Testis (tissue), 3 donors: ENCODE measurements around the gene CRACDL. TPM values are rescaled to one million over a fixed set of nuclear protein-coding genes. Genes with fewer than 3 reads are reported as not detected.

Experiments used
- DNase-seq: peaks from one replicate; pipeline ENCODE4 v3.0.0-alpha.2; 2019
- H3K27ac ChIP-seq, 2 donors: fragments of 200-600 bp; sonication (generic); one replicate each; pipeline ENCODE4 v1.5.1; 2019
- H3K27me3 ChIP-seq: fragments of 200-600 bp; sonication (generic); one replicate; pipeline ENCODE4 v1.5.1; 2019
- H3K36me3 ChIP-seq: fragments of 200-600 bp; sonication (generic); one replicate; pipeline ENCODE4 v1.5.1; 2017; ENCODE audit warnings: low read depth; ENCODE audit errors: missing control alignments
- H3K4me1 ChIP-seq: fragments of 200-600 bp; sonication (generic); one replicate; pipeline ENCODE4 v1.5.1; 2019
- H3K4me3 ChIP-seq, 2 donors: fragments of 200-600 bp; sonication (generic); one replicate each; pipeline ENCODE4 v1.5.1; 2017 to 2019
- H3K9me3 ChIP-seq: fragments of 200-600 bp; sonication (generic); one replicate; pipeline ENCODE4 v1.5.1; 2017
- POLR2A ChIP-seq: fragments of 450-650 bp; IDR thresholded peaks from one replicate; pipeline ENCODE4 v1.6.1; 2017; ENCODE audit warnings: antibody characterized with exemption, mild to moderate bottlenecking, moderate library complexity
- WGBS, 2 donors: methylation state at CpG; one replicate each; pipeline ENCODE4 v1.1.5; 2018; 5-methylcytosine and 5-hydroxymethylcytosine counted together
- intact Hi-C: fragments of 100-400 bp; cut with DNase I; formaldehyde crosslinking; loops from one replicate; pipeline ENCODE4 v1.15.1; 2023; ENCODE audit warnings: low total_unique reads
- polyA plus RNA-seq: library from polyadenylated mRNA; stranded (reverse); fragments of 350-450 nt; fragmentation: Illumina TruSeq; extraction: RNeasy Lipid Tissue Mini Kit (QIAGEN cat#74804); gene quantifications from one replicate; pipeline ENCODE4 v1.2.3, GENCODE V29; 2014; ENCODE audit warnings: low read depth, low replicate concordance; ENCODE audit not compliant: insufficient read depth
- total RNA-seq, 2 donors: library from RNA; depleted of rRNA; stranded (reverse); fragments of >200 nt; gene quantifications; one replicate each; pipeline ENCODE4 v1.2.3, GENCODE V29; 2016
- TF ChIP-seq, protein P1 (sequence below), 3 experiments: fragments of 450-650 bp in 2 of 3; fragments of 200-600 bp in 1 of 3; sonication (generic) in 1 of 3; IDR thresholded peaks; one replicate each; pipeline ENCODE4 v1.5.1; 2016 to 2019; ENCODE audit warnings: antibody characterized with exemption in 3 of 3, mild to moderate bottlenecking in 2 of 3, moderate library complexity in 1 of 3

CRACDL gene
- total and polyA plus RNA-seq, 3 donors from 2014 or later = 8.4 to 30.4 (median 29.1) TPM

DNA sequence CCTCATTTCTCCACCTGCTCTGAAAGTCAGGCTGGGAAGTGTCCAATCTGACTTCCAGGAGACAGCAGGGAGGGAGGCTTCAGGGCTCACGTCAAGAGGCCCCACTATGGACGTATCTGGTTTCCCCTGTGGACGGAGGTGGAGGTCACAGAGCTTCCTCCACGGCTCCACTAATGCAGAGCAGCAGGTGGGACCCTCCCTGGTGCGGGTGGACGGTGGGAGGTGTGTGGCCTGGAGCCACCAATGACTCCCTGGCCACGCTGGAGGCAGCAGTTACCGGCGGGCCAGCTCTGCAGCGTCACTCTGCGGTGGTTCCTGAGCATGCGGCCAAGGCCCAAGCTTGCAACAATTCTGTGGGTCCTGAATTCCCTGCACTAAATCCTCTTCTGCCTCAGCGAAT lies 9.0 kb downstream of the CRACDL start:
- Histone ChIP-seq H3K9me3 (no peaks in the 10 kb centered on the region), H3K4me3 (no peak overlapping the region), H3K27ac (no peak overlapping the region), H3K4me1 (no peaks in the 10 kb centered on the region), H3K36me3 (no peaks in the 10 kb centered on the region), H3K27me3 (no peaks in the 10 kb centered on the region)
- 86 to 95% methylated on average over 7 to 13 of the region's 13 CpGs for WGBS, 2 donors
- TF ChIP-seq, protein P1, sequence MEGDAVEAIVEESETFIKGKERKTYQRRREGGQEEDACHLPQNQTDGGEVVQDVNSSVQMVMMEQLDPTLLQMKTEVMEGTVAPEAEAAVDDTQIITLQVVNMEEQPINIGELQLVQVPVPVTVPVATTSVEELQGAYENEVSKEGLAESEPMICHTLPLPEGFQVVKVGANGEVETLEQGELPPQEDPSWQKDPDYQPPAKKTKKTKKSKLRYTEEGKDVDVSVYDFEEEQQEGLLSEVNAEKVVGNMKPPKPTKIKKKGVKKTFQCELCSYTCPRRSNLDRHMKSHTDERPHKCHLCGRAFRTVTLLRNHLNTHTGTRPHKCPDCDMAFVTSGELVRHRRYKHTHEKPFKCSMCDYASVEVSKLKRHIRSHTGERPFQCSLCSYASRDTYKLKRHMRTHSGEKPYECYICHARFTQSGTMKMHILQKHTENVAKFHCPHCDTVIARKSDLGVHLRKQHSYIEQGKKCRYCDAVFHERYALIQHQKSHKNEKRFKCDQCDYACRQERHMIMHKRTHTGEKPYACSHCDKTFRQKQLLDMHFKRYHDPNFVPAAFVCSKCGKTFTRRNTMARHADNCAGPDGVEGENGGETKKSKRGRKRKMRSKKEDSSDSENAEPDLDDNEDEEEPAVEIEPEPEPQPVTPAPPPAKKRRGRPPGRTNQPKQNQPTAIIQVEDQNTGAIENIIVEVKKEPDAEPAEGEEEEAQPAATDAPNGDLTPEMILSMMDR (IDR thresholded peaks at IDR 0.05) = no peak
- no peak for TF ChIP-seq POLR2A
- DNase-seq = no peak
- intact Hi-C loops = no loop called here

DNA sequence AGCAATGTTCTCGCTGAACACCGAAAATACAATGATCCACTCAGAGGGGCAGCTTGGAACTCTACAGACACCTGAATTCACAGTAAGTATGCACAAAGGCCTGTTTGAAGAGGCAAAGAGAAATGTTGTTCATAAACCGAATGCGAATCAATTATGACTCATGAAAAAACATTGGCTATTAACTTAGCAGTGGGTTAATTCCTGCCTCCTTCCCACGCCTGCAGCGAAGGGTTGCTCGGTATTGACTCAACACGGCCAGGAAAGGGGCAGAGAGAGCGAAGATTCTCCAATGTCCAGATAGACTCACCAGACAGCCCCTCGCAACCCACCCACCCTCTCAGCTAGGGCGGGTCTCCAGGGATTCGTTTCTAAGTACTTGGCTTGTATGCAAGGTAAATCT lies 9.4 kb downstream of the CRACDL start:
- no peaks in the 10 kb centered on the region for H3K36me3 ChIP-seq
- H3K4me1 ChIP-seq = no peaks in the 10 kb centered on the region
- DNase-seq = no peak
- no peaks in the 10 kb centered on the region for H3K9me3 ChIP-seq
- TF ChIP-seq, protein P1 (IDR thresholded peaks at IDR 0.05) = no peak
- no peak for TF ChIP-seq POLR2A
- H3K4me3 ChIP-seq = no peak overlapping the region
- 86% methylated on average over 12 of the region's 12 CpGs for WGBS, 2 donors
- intact Hi-C loops = no loop called here
- no peaks in the 10 kb centered on the region for H3K27me3 ChIP-seq
- H3K27ac ChIP-seq = no peak overlapping the region

DNA sequence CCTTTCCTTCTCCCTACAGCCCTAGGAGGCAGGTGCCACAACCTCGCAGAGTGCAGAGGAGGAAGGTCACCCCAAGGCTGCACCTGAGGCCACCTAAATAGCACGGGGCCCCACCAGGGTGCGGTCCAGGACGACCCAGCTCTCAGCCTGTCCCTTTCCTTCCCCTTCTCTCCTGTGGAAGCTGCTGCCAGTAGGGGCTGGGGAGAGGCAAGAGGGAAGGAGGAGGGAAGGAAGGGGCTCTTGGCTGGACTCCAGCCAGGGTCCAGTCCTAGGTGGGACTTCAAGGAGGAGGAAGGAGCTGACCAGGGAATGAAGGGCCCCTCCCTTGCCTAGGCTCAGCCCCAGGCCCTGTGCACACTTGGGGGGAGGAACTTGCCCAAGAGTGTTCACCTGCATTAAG lies 11.1 kb downstream of the CRACDL start:
- Histone ChIP-seq H3K4me3 (no peak overlapping the region), H3K27me3 (no peaks in the 10 kb centered on the region), H3K9me3 (no peaks in the 10 kb centered on the region), H3K27ac (no peak overlapping the region), H3K4me1 (no peaks in the 10 kb centered on the region), H3K36me3 (no peaks in the 10 kb centered on the region)
- intact Hi-C loops = no loop called here
- TF ChIP-seq, protein P1 (IDR thresholded peaks at IDR 0.05) = no peak
- no peak for TF ChIP-seq POLR2A
- no peak for DNase-seq
- WGBS, 2 donors = 35 to 42% methylated on average over 4 of the region's 4 CpGs

DNA sequence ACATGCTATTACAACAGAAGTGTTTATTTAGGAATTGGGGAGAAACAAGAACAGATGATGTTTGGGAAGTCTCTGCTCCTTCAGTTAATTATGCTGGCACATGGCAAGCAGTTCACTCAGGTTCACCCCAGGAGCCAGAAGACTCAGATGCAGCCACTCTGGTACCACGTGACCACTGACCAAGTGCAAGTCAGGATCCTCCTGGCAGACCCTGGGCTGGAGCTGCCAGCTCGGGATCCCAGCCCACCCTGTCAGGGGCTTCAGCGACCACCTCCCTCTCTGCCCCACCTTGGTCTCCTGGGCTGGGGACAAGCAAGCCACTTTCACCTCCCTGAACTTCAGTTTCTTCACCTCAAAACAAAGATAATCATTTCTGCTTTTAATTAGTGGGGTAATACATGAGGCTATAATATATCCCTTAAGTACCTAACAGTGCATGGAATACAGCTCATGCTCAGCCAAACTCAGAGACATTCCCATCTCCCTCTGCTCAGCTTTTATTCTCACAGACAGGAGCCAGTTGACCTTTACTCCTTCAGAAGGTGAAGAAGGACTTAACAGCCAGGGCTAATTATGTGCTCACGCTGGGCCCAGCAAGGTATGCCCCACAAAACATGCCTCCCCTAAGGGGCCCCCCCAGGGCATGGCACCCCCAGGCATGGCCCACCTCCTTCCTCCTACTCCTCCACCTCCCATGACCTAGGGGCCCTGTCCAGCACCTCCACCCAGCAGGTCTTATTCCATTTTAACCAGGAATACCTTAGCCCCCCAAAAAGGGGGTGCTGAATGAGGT lies 11.8 kb downstream of the CRACDL start:
- DNase-seq = no peak
- intact Hi-C loops = no loop called here
- WGBS, 2 donors = 85 to 90% methylated on average over 4 of the region's 4 CpGs
- Histone ChIP-seq H3K27ac (no peak overlapping the region), H3K4me1 (no peaks in the 10 kb centered on the region), H3K9me3 (no peaks in the 10 kb centered on the region), H3K4me3 (no peak overlapping the region), H3K27me3 (no peaks in the 10 kb centered on the region), H3K36me3 (no peaks in the 10 kb centered on the region)
- no peak for TF ChIP-seq POLR2A
- TF ChIP-seq, protein P1 (IDR thresholded peaks at IDR 0.05) = no peak
